ENCODE results near the gene LRP2. TPM values are rescaled to one million over a fixed set of nuclear protein-coding genes. Genes with fewer than 3 reads are reported as not detected.

Gene LRP2
- polyA plus RNA-seq, 1 donor (not counting 4 experiments of a cell fraction or from before 2014, with no cell fraction given) = not detected

GRCh38 chr2:169106563-169107545 lies 255.5 kb downstream of the LRP2 start:
- dilution Hi-C loops (cut with MboI; ENCODE audit: extremely low pct_ligation_motif_present, low sequenced_read_pairs) = no loop called here
- Histone ChIP-seq H3K9me3 (ENCODE audit: control insufficient read depth, low read depth, low read length) (no peaks in the 10 kb centered on the region), H3K9ac (ENCODE audit: control insufficient read depth, extremely low read depth, insufficient read depth, low read length) (no peak overlapping the region), H3K27ac (ENCODE audit: control insufficient read depth, insufficient read depth, low read length) (no peak overlapping the region), H3K79me2 (ENCODE audit: control insufficient read depth, insufficient read depth, low read length) (no peaks in the 10 kb centered on the region), H3K36me3 (ENCODE audit: control insufficient read depth in 2 of 2, extremely low read depth in 1 of 2, insufficient read depth in 2 of 2, low read length in 2 of 2) (no peaks in the 10 kb centered on the region), H3K4me3 (ENCODE audit: control insufficient read depth in 2 of 3, extremely low read depth in 1 of 3, insufficient read depth in 2 of 3, low read depth in 1 of 3, low read length in 3 of 3) (no peak overlapping the region), H3K4me1 (ENCODE audit: control insufficient read depth, extremely low read depth, insufficient read depth, low read length) (peaks cover 3% of the 10 kb centered on the region), H4K20me1 (ENCODE audit: control insufficient read depth, extremely low read depth, insufficient read depth, low read length) (no peaks in the 10 kb centered on the region), H3K4me2 (ENCODE audit: control insufficient read depth, extremely low read depth, insufficient read depth, low read depth, low read length) (no peak overlapping the region), H3K27me3 (ENCODE audit: control insufficient read depth, extremely low read depth, insufficient read depth, low read length) (no peaks in the 10 kb centered on the region), H3K9me1 (ENCODE audit: control insufficient read depth, extremely low read depth, insufficient read depth, low read length) (no peaks in the 10 kb centered on the region), H2AFZ (ENCODE audit: control insufficient read depth, low read length) (no peak overlapping the region)
- FAIRE-seq = no peak
- TF ChIP-seq EZH2 (IDR thresholded peaks at IDR 0.05; ENCODE audit: low read length) (no peak), CTCF (optimal IDR thresholded peaks at IDR 0.05 in 1 of 3, IDR thresholded peaks at IDR 0.05 in 1 of 3, conservative IDR thresholded peaks at IDR 0.05 in 1 of 3; ENCODE audit: extremely low read depth in 1 of 3, insufficient read depth in 2 of 3, low read length in 3 of 3) (no peak)
- DNase-seq (ENCODE audit: low read depth, low spot score) = no peak

- dilution Hi-C loops (cut with MboI; ENCODE audit: extremely low pct_ligation_motif_present, low sequenced_read_pairs) = no loop called here
- H3K4me3 ChIP-seq (ENCODE audit: control insufficient read depth in 2 of 3, extremely low read depth in 1 of 3, insufficient read depth in 2 of 3, low read depth in 1 of 3, low read length in 3 of 3) = no peak overlapping the region
- H3K27ac ChIP-seq (ENCODE audit: control insufficient read depth, insufficient read depth, low read length) = no peak overlapping the region
- TF ChIP-seq CTCF (optimal IDR thresholded peaks at IDR 0.05 in 1 of 3, IDR thresholded peaks at IDR 0.05 in 1 of 3, conservative IDR thresholded peaks at IDR 0.05 in 1 of 3; ENCODE audit: extremely low read depth in 1 of 3, insufficient read depth in 2 of 3, low read length in 3 of 3) (no peak), EZH2 (IDR thresholded peaks at IDR 0.05; ENCODE audit: low read length) (no peak)
- H3K4me2 ChIP-seq (ENCODE audit: control insufficient read depth, extremely low read depth, insufficient read depth, low read depth, low read length) = no peak overlapping the region
- H3K9me3 ChIP-seq (ENCODE audit: control insufficient read depth, low read depth, low read length) = no peaks in the 10 kb centered on the region
- H4K20me1 ChIP-seq (ENCODE audit: control insufficient read depth, extremely low read depth, insufficient read depth, low read length) = no peaks in the 10 kb centered on the region
- H3K79me2 ChIP-seq (ENCODE audit: control insufficient read depth, insufficient read depth, low read length) = no peaks in the 10 kb centered on the region
- no peaks in the 10 kb centered on the region for H3K9me1 ChIP-seq (ENCODE audit: control insufficient read depth, extremely low read depth, insufficient read depth, low read length)
- H3K4me1 ChIP-seq (ENCODE audit: control insufficient read depth, extremely low read depth, insufficient read depth, low read length) = peaks cover 3% of the 10 kb centered on the region
- H2AFZ ChIP-seq (ENCODE audit: control insufficient read depth, low read length) = no peak overlapping the region
- FAIRE-seq (no peak), DNase-seq (ENCODE audit: low read depth, low spot score) (no peak)
- no peaks in the 10 kb centered on the region for H3K27me3 ChIP-seq (ENCODE audit: control insufficient read depth, extremely low read depth, insufficient read depth, low read length)
- H3K9ac ChIP-seq (ENCODE audit: control insufficient read depth, extremely low read depth, insufficient read depth, low read length) = no peak overlapping the region
- H3K36me3 ChIP-seq (ENCODE audit: control insufficient read depth in 2 of 2, extremely low read depth in 1 of 2, insufficient read depth in 2 of 2, low read length in 2 of 2) = no peaks in the 10 kb centered on the region
Measured at GRCh38 chr2:169106134-169106533, 256.2 kb downstream of the LRP2 start.

All from keratinocyte (primary cell).